ENCODE data around the gene DUOXA2.
"Not testable (repeated sequence)": the region's sequence is repeated elsewhere in the genome, so short reads cannot be mapped to it uniquely, and the experiment has no call there.

The DUOXA2 gene

GRCh38 chr15:45097466-45097865, 16.7 kb upstream of the DUOXA2 start:
- no peak for DNase-seq

GRCh38 chr15:45099549-45100165, 14.5 kb upstream of the DUOXA2 start:
- DNase-seq, result no peak

GRCh38 chr15:45100884-45101625, 13.1 kb upstream of the DUOXA2 start:
- no peak for DNase-seq

- no peak for DNase-seq
Observed at GRCh38 chr15:45101749-45102148, 12.4 kb upstream of the DUOXA2 start.

GRCh38 chr15:45102226-45102625, 11.9 kb upstream of the DUOXA2 start:
- no peak for DNase-seq

GRCh38 chr15:45104170-45104569, 10.0 kb upstream of the DUOXA2 start:
- not testable (repeated sequence) for DNase-seq

GRCh38 chr15:45105586-45105985, 8.5 kb upstream of the DUOXA2 start:
- DNase-seq, result no peak

GRCh38 chr15:45106002-45106790, 7.9 kb upstream of the DUOXA2 start:
- no peak for DNase-seq

- DNase-seq, result no peak
Observed at GRCh38 chr15:45107941-45108630, 6.0 kb upstream of the DUOXA2 start.

GRCh38 chr15:45110256-45110820, 3.8 kb upstream of the DUOXA2 start:
- no peak for DNase-seq

GRCh38 chr15:45111390-45112142, 2.6 kb upstream of the DUOXA2 start:
- DNase-seq, result no peak

- no peak for DNase-seq
Observed at GRCh38 chr15:45112143-45112590, 2.0 kb upstream of the DUOXA2 start.

- DNase-seq, result no peak
Observed at GRCh38 chr15:45112591-45113379, 1.3 kb upstream of the DUOXA2 start.

- DNase-seq, result no peak
Observed at GRCh38 chr15:45113380-45113990, 641 bp upstream of the DUOXA2 start.

GRCh38 chr15:45114751-45115085, 592 bp downstream of the DUOXA2 start:
- no peak for DNase-seq

- no peak for DNase-seq
Observed at GRCh38 chr15:45115312-45115820, 1.2 kb downstream of the DUOXA2 start.

- no peak for DNase-seq
Observed at GRCh38 chr15:45116006-45116481, 1.9 kb downstream of the DUOXA2 start.

- no peak for DNase-seq
Observed at GRCh38 chr15:45116482-45117307, 2.6 kb downstream of the DUOXA2 start.

- DNase-seq, result no peak
Observed at GRCh38 chr15:45117308-45118130, 3.4 kb downstream of the DUOXA2 start.
